NCI-H345 treated with DMSO at 0.1 percent for 48 hours (cell line): ENCODE measurements around the gene RCN1.

Experiments
- DNase-seq: peaks from one replicate; lab custom pipeline; 2025; ENCODE audit not compliant: unreplicated experiment; lab: John Stamatoyannopoulos, UW

The RCN1 gene

GRCh38 chr11:32151027-32151426 lies 60.2 kb downstream of the RCN1 start:
- no peak for DNase-seq

- DNase-seq: no peak
Observed at GRCh38 chr11:32152216-32152615, 61.3 kb downstream of the RCN1 start.

GRCh38 chr11:32152821-32153220 lies 61.9 kb downstream of the RCN1 start:
- no peak for DNase-seq

- no peak for DNase-seq
Observed at GRCh38 chr11:32153747-32154146, 62.9 kb downstream of the RCN1 start.

GRCh38 chr11:32154275-32154674 lies 63.4 kb downstream of the RCN1 start:
- no peak for DNase-seq
